ENCODE data around the gene RXRG. TPM values are rescaled to one million over a fixed set of nuclear protein-coding genes. Genes with fewer than 3 reads are reported as not detected.

The RXRG gene
- total and polyA plus RNA-seq, 2 of the 8 experiments (the other 6 are each of a cell fraction or from before 2014, with no cell fraction given): not detected

- TF ChIP-seq CTCF (IDR thresholded peaks at IDR 0.05; ENCODE audit: control extremely low read depth in 1 of 3, insufficient read depth in 1 of 3, low read depth in 1 of 3, low read length in 3 of 3) (no peak), POU5F1 (IDR thresholded peaks at IDR 0.05; ENCODE audit: low read depth, low read length) (no peak), CREB1 (IDR thresholded peaks at IDR 0.05) (no peak), YY1 (IDR thresholded peaks at IDR 0.05; ENCODE audit: low read depth, low read length) (no peak), SP2 (IDR thresholded peaks at IDR 0.05; ENCODE audit: low read length) (no peak), GABPA (IDR thresholded peaks at IDR 0.05; ENCODE audit: borderline replicate concordance, insufficient read depth, low read length) (no peak), BRCA1 (IDR thresholded peaks at IDR 0.05; ENCODE audit: low read depth, low read length) (no peak), TEAD4 (IDR thresholded peaks at IDR 0.05; ENCODE audit: low read depth, low read length) (no peak)
Measured at GRCh38 chr1:165402517-165403111, 42.3 kb downstream of the RXRG start (continued).
